ENCODE data around the gene CORO2B. TPM values are rescaled to one million over a fixed set of nuclear protein-coding genes. Genes with fewer than 3 reads are reported as not detected.

CORO2B gene
- polyA plus RNA-seq, 1 of the 3 experiments (the other 2 are of a cell fraction), result 3.6 TPM

GRCh38 chr15:68707386-68707785 lies 128.6 kb downstream of the CORO2B start (continued):
- TF ChIP-seq NFIC (IDR thresholded peaks at IDR 0.05; ENCODE audit: borderline replicate concordance) (no peak), POLR2AphosphoS5 (IDR thresholded peaks at IDR 0.05; ENCODE audit: low read depth, low read length) (no peak), TCF12 (IDR thresholded peaks at IDR 0.05) (no peak)

GRCh38 chr15:68709876-68710275 lies 131.1 kb downstream of the CORO2B start:
- no peak for TF ChIP-seq RFX5 (IDR thresholded peaks at IDR 0.05; ENCODE audit: low read length)
- TF ChIP-seq JUND (IDR thresholded peaks at IDR 0.05), result no peak
- TF ChIP-seq CTCF (IDR thresholded peaks at IDR 0.05), result no peak
- TF ChIP-seq MXI1 (IDR thresholded peaks at IDR 0.05; ENCODE audit: low read depth, low read length), result no peak
- no peak for TF ChIP-seq GATA2 (CRISPR knock-in tag; IDR thresholded peaks at IDR 0.05)
- H3K27me3 ChIP-seq (ENCODE audit: insufficient read depth), result no peaks in the 10 kb centered on the region
- CTCF ChIA-PET, result interaction anchor here (0.8 to 1.1 kb wide), 2 partner anchors 10 to 215 kb away, joined by 3 read pairs; no protein-coding TSS in a partner anchor

GRCh38 chr15:68710536-68710935 lies 131.7 kb downstream of the CORO2B start:
- Histone ChIP-seq H3K4me2 (no peak overlapping the region), H3K79me2 (ENCODE audit: insufficient read depth) (no peaks in the 10 kb centered on the region), H3K4me1 (ENCODE audit: control insufficient read depth in 1 of 2, insufficient read depth in 2 of 2, low read depth in 1 of 2, low read length in 1 of 2) (peaks cover 0 to 3% of the 10 kb centered on the region in 2 experiments; a peak in 1 of 4 replicates), H3K27ac (ENCODE audit: low read depth in 2 of 2, low read length in 1 of 2) (no peak overlapping the region), H3K27me3 (ENCODE audit: insufficient read depth) (no peaks in the 10 kb centered on the region), H4K20me1 (ENCODE audit: insufficient read depth) (no peaks in the 10 kb centered on the region), H3F3A (replicated peaks; ENCODE audit: insufficient read depth) (no peaks in the 10 kb centered on the region), H3K4me3 (ENCODE audit: low read depth in 2 of 2, low read length in 1 of 2) (no peak overlapping the region), H3K9ac (no peak overlapping the region), H3K9me2 (no peaks in the 10 kb centered on the region), H3K36me3 (replicated peaks in 1 of 2; ENCODE audit: control insufficient read depth in 1 of 2, insufficient read depth in 2 of 2, low read length in 1 of 2) (no peaks in the 10 kb centered on the region), H3K9me3 (no peaks in the 10 kb centered on the region), H2AFZ (ENCODE audit: low read depth) (no peak overlapping the region)
- no peak for DNase-seq
- WGBS (ENCODE audit: low lambda C conversion rate), result 78% methylated on average over 16 of the region's 16 CpGs
- TF ChIP-seq GABPA (IDR thresholded peaks at IDR 0.05; ENCODE audit: low read depth), result no peak
- no peak for TF ChIP-seq CHD2 (IDR thresholded peaks at IDR 0.05; ENCODE audit: low read length, partially characterized antibody)
- TF ChIP-seq POLR2AphosphoS5 (IDR thresholded peaks at IDR 0.05; ENCODE audit: low read depth, low read length), result no peak
- TF ChIP-seq USF1 (IDR thresholded peaks at IDR 0.05; ENCODE audit: borderline replicate concordance, low read depth), result no peak
- no peak for TF ChIP-seq SIN3A (IDR thresholded peaks at IDR 0.05; ENCODE audit: borderline replicate concordance, low read depth, low read length)
- no peak for TF ChIP-seq GATA2 (CRISPR knock-in tag; IDR thresholded peaks at IDR 0.05)
- TF ChIP-seq FOSL2 (IDR thresholded peaks at IDR 0.05; ENCODE audit: borderline replicate concordance, low read depth), result no peak
- TF ChIP-seq EZH2phosphoT487 (IDR thresholded peaks at IDR 0.05; ENCODE audit: borderline replicate concordance, low read depth), result no peak
- ChIA-PET CTCF (interaction anchor here (0.8 kb wide), 1 partner anchor 9 kb away, joined by 3 read pairs; no protein-coding TSS in a partner anchor), POLR2A (no interaction called here)

More at GRCh38 chr15:68709876-68710275, 131.1 kb downstream of the CORO2B start:
- H3K9me3 ChIP-seq, result no peaks in the 10 kb centered on the region
- H3K4me3 ChIP-seq (ENCODE audit: low read depth in 2 of 2, low read length in 1 of 2), result no peak overlapping the region
- H3K4me2 ChIP-seq, result no peak overlapping the region
- WGBS (ENCODE audit: low lambda C conversion rate), result 19% methylated on average over 1 of the region's 1 CpG
- H3K79me2 ChIP-seq (ENCODE audit: insufficient read depth), result no peaks in the 10 kb centered on the region
- H3K27ac ChIP-seq (ENCODE audit: low read depth in 2 of 2, low read length in 1 of 2), result no peak overlapping the region
- H4K20me1 ChIP-seq (ENCODE audit: insufficient read depth), result no peaks in the 10 kb centered on the region
- no peak overlapping the region for H2AFZ ChIP-seq (ENCODE audit: low read depth)
- H3F3A ChIP-seq (replicated peaks; ENCODE audit: insufficient read depth), result no peaks in the 10 kb centered on the region
- H3K9ac ChIP-seq, result no peak overlapping the region
- H3K9me2 ChIP-seq, result no peaks in the 10 kb centered on the region
- POLR2A ChIA-PET, result no interaction called here
- no peaks in the 10 kb centered on the region for H3K36me3 ChIP-seq (replicated peaks in 1 of 2; ENCODE audit: control insufficient read depth in 1 of 2, insufficient read depth in 2 of 2, low read length in 1 of 2)
- no peak for DNase-seq
- H3K4me1 ChIP-seq (ENCODE audit: control insufficient read depth in 1 of 2, insufficient read depth in 2 of 2, low read depth in 1 of 2, low read length in 1 of 2), result peaks cover 0 to 3% of the 10 kb centered on the region in 2 experiments; a peak in 1 of 4 replicates
